HG03135 (cell line): ENCODE measurements around the gene ZDHHC24.
A peak's percentile ranks its signal among the peaks of the same experiment; 100 is the strongest.

ENCODE experiments used
- ATAC-seq: cut with Tn5 transposase; IDR thresholded peaks from one replicate; pipeline ENCODE4 v1.9.1; 2021; ENCODE audit warnings: mild to moderate bottlenecking, moderate library complexity; ENCODE audit not compliant: unreplicated experiment

ZDHHC24 gene

DNA sequence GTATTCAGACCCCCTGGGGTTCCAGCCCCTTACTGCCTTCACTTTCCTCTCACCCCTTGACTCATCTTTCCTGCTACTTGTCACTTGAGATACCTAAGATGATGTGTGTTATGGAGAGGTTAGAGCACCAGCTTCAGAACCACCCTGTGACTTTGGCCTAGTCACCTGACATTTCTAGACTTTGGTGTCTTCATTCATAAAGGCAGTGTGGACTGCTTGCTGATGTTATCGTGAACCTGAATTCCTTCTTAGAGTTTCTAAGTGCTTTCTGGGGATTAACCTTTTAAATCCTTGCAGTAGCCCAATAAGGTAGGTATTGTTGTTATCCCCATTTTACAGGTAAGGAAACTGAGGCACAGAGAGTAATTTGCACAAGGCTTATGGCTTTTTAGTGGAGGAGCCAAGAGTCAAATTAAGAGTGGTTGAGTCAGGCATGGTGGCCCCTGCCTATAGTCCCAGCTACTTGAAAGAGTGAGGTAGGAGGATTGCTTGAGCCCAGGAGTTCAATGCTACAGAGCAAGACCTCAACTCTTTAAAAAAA lies 40.5 kb downstream of the ZDHHC24 start:
- no peak for ATAC-seq

DNA sequence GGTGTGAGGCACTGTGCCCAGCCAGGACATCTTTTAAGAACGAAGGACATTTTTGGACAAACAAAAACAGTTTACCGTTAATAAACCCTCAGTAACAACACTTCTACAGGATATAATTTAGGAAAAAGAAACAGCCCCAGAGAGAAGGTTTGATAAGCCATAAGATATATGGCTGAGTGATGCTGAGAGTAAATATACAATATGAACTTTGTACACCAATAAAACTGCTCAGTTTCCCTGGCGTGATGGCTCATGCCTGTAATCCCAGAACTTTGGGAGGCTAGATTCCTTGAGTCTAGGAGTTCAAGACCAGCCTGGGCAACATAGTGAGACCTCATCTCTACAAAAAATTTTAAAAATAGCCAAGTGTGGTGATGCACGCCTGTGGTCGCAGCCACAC lies 47.3 kb downstream of the ZDHHC24 start:
- no peak for ATAC-seq

DNA sequence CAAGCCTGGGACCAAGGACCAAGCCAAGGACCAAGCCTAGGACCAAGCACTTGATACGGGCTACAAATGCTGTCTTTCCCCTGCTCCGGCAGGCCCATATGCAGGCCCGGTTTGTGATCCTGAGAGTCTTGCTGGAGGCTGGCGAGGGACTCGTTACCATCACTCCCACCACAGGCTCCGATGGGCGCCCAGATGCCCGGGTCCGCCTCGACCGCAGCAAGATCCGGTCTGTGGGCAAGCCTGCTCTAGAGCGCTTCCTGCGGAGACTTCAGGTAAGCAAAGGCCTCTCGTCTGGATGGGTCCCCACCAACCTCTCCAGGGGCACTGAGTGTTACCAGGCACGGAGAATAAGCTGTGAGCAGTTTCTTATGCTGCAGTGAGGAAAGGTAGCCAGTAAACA lies 48.6 kb downstream of the ZDHHC24 start:
- ATAC-seq: no peak

DNA sequence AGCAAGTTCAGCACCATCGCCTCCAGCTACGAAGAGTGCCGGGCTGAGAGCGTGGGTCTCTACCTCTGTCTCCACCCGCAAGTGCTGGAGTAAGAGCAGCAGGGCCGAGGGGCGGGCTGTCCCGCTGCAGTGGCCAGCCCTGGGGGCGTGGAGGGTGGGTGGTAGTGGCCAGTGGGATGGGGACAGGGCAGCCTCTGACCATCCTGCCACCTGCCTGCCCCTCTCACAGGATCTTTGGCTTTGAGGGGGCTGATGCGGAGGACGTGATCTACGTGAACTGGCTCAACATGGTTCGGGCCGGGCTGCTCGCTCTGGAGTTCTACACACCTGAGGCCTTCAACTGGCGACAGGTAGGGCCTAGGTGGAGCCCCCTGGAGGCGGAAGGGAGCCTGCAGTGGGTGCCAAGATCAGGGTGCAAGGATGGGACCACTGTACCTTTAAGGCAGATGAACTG lies 50.4 kb downstream of the ZDHHC24 start:
- no peak for ATAC-seq

DNA sequence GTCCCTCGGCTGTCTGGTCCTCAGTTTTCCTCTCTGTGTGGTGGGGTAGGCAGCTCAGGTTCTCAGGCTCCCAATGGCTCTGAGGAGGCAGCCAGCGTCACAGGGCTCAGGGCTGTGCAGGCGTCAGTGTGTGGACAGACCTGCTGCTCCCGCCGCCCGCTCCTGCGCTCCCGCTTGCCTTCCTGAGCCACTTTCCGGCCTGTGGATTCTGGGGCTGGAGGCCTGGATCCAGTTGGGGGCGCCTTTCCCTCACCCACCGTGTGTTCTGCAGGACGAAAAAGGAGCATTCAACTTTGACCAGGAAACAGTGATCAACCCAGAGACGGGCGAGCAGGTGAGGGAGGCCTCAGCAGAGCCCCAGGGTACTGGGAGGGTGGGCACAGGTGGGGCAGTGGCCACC lies 50.9 kb downstream of the ZDHHC24 start:
- ATAC-seq: no peak

DNA sequence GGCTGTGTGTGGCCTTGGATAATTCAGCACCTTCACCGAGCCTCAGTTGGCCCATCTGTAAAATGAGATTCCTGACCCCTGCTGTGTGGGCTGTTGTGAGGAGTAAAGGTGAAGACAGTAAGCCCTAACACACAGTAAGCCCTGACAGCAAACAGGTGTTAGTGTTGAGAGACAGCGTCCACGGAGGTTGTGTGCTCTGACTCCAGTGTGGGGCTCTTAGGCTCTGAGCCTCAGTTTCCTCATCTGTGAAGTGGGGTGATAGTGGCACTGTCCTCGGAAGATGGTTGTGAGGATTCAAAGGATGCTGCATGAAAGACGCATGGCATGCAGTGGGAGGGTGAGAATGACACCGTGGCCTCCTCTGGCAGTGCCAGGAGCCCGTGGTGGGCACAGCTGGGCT lies 51.4 kb downstream of the ZDHHC24 start:
- ATAC-seq: no peak

DNA sequence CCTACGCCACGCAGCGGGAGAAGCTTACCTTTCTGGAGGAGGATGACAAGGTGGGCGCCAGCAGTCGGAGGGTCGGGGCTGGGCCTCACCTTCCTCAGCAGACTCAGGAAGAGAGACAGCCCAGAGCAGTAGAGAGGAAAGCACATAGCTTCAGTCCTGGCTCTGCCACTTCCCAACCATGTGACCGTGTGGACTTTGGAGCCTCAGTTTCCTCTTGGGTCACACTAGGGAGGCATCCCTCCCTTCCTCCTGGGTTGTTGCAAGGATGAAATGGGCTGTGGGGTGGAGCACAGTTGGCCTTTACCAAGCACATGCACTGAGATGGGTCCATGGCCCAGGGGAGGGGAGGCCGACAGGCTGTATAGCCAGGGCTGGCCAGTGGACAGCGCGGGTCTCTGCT lies 52.7 kb downstream of the ZDHHC24 start:
- ATAC-seq: no peak

DNA sequence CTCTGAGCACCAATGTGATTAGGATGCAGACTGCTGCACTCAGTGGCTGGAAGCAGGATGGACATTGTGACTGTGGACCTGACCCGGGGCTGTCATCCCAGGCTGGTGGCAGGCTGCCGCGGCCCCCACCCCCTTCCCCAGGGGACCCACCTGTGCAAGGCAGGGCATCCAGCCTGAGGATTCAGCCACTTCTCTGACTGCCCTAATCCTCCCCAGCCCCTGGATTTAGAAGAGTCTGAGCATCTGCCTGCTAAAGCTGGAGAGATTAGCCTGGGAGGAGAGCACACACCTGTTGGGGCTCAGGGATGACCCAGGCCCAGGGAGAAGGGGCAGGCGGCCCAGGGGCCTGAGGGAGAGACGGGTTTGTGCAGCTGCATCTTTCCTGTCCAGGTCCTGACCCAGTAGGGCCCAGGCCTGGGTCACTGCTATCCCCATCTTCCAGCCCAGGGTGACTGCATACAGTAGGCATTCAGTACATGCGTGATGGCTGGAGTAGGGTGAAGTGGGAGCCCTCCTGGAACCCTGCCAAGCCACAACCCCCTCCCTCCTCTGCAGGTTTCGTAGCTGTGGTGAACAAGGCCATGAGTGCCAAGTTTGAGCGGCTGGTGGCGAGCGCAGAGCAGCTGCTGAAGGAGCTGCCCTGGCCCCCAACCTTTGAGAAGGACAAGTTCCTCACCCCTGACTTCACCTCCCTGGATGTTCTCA lies 53.5 kb downstream of the ZDHHC24 start:
- ATAC-seq: no peak

DNA sequence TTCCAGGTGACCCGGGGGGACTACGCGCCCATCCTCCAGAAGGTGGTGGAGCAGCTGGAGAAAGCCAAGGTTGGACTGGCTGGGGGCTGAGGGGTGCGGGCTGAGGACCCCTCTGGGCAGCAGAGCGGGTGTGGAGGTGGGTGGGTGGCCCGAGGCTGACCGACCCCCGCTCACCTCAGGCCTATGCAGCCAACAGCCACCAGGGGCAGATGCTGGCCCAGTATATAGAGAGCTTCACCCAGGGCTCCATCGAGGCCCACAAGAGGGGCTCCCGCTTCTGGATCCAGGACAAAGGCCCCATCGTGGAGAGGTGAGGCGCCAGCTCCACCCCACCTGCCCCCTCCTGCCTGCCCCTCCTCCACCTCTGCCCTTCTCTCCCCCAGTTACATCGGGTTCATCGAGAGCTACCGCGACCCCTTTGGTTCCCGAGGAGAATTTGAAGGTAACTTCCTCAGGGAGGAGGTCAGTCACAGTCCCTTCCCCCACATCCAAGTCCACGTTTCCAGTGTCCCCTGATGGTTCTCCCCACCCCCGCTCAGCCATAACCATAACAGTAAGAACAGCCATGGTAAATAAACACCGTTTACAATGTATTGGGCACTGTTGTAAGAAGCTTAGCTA lies 54.4 kb downstream of the ZDHHC24 start:
- no peak for ATAC-seq

DNA sequence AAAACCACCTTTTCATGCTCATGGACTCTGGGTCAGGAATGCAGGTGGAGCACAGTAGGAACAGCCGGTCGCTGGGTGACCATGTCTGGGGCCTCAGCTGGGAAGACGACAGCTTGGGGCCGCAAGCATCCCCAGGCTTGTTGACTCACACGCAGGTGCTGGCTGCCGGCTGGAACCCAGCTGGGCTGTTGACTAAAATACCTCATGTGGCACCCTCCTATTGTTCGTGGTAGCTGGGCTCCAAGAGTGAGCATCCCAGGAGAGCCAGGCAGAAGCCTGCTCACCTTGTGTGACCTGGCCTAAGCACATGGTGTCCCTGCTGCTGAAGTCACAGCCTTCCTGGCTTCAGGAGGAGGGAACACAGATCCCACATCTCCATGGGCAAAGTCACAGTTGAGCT lies 56.2 kb downstream of the ZDHHC24 start:
- no peak for ATAC-seq

DNA sequence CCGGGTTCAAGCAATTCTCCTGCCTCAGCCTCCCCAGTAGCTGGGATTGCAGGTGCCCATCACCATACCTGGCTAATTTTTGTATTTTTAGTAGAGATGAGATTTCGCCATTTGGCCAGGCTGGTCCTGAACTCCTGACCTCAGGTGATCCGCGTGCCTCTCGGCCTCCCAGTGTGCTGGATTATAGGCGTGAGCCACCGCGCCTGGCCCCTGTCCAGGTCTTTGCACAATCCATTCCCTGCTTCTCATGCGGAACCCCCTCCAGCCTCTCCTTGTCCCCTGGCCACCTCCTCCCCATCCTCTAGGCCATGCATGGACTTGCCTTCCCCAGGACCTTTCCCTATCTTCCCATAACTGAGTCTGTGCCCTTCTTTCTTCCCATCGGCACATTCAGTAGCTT lies 56.9 kb downstream of the ZDHHC24 start:
- no peak for ATAC-seq

DNA sequence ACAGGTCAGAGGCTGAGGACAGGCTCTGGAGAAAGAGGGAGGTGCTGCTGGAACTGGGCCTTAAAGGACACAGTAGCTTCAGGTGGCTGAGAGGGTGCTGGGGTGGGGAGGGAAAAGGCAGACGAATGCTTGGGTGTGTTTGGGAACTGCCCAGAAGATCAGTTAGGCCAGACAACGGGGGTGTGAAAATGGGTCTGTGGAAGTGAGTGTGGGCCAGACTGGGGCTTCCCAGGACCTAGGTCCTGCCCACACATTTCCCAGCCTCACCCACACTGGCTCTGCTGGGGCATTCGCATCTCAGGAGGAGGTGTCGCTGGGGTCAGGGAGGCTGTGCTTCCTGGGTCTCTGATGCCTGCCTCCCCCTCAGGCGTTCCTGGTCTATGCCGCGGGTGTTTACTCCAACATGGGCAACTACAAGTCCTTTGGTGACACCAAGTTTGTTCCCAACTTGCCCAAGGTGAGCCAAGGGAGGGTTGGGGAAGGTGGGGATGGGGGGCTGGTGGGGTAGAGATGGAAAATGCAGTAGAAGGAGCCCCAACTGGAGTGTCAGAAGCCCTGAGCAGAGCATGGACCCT lies 61.0 kb downstream of the ZDHHC24 start:
- no peak for ATAC-seq

DNA sequence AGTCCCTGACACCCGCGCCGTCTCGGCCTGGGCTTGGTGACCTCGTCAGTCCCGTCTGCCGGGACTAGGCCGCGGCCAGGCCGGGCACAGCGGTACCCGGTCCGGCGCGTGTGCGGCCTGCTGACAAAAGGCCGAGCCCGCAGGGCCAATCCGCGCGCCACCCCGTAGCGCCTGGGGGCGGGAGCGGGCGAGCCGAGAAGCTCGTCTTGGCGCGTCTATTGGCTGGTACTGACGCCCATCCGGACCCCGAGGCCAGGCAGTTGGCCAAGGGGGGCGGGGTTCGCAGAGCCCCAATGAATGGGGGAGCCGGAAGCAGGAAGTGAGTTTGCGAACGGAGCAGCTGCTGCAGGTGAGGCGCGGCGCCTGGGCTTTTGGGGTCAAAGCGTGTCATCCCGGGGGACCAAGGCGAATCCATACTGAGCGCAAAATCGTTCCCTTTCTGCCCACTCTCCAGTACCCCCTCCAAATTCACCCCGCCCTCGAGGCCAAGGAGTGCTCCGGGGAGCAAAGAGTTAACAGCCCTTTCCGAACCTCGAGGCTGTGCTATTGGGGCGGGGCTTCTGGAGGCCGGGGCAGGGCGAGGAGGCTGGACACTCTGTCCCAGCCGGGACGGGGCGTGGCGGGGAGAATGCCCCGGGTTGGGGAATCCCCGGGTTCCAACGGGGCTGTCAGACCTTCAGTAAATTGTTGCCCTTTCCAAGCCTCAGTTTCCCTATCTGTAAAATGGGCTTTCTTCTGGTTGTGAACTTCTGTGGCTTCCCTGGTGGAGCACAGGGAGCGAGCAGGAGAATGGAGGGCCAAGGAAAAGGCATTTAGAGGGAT lies 65.5 kb downstream of the ZDHHC24 start, which contains the start of gene DPP3:
DPP3 (plus strand) TSS at position 318 of the 822 bp plus-strand sequence. CDS start 1,767 bp downstream, outside the sequence.
- ATAC-seq: peak; percentile 88

DNA sequence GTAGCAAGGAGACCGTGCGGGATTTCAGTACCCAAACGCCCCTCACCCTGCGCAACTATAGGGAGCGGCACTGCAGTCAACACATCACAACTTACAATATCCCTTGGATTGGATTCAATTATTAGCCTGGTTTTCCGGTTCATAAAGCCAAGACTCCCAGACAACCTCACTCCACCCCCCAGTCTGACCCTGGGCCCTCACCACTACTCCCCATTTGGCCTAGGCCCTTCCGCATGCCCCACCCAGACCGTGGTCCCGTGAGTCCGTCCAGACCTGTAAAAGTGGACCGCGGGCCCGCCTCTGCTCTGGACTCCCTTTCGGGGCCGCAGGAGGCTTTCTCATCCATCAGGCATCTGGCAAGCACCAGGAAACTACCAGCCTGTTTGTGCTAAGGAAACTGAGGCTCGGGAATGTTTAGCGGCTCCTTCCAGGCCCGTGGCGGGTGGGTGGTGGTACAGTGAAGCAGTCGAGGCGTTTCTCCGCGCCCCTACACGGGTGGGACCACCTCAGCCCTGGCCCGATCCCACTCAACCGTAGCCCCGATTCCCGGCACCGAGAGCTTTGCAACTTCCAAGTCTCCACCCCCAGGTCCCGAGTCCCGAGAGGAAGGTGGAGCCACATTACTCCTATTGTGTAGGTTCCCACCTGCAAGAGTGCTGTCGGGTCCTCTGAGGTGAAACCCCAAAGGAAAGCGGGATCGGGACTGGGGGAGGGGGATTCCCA lies 66.3 kb downstream of the ZDHHC24 start:
- ATAC-seq: no peak

DNA sequence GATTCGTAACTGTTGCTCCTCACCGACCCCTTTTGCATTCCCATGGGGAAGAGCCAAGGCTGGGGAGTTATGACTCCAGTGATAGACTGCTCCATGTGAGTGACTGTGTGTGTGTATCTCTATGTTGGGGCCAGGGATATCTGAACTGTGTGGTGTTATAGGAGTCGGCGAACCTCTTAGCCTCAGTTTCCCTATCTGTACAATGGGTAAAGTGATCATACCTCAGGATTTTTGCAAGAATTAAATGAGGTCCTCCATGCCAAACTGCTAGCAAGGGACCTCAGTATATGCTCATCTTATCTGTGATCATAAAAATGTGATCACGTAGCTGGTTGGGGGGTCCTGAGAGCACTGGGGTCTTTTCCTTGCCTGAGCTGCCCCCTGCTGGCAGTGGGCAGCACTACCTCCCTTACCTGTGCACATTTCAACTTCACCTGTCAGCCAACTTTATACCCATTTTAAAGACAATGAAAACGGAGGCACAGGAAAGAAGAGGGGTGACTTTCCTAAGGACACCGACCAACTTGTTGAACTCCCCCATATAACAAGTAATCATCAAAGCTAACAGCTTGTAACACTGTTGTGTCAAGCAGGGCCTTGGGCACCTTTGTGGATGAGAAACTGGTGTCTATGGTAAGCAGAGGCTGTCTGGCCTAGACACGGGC lies 67.0 kb downstream of the ZDHHC24 start:
- no peak for ATAC-seq

DNA sequence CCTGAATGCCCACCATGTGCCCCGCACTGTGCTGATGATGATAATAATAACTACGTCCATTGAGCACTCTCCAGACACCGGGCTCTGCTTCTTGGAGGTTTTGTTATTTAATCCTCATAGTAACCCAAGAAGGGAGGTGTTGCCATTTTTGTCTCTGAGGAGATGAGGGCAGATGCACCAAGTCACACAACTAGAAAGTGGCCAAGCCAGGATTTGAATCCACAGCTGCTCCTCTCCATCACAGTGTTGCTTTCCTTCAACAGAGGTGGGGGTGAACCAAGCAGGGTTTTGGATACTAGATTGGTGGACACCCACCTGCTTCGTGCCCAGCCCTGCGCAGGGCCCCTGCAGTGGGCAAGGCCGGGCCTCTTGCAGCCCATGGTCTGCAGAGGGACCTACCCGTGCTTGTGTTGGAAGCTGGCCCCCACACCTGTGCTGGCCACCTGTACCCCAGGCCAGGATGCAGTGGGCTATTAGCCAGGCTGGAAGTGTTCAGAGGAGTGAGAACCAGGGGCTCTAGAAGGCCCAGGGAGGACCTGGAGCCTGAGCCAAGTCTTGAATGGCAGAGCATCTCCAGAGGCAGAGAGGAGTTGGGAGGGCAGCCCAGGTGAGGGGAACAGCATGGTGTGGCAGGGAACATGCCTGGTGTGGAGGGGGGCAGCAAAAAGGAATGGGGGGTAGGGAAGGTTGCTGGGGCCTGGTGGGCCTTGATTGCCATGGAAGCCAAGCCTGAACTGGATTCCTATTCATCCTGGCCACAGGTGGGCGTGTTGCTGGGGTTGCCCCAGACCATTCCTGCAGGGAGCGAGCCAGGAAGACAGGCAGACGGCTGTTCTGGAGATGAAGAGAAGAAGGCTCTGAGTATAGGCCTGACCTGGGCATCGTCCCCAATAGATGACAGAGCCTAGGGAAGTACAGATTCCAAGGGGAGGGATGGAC lies 68.3 kb downstream of the ZDHHC24 start:
- no peak for ATAC-seq

DNA sequence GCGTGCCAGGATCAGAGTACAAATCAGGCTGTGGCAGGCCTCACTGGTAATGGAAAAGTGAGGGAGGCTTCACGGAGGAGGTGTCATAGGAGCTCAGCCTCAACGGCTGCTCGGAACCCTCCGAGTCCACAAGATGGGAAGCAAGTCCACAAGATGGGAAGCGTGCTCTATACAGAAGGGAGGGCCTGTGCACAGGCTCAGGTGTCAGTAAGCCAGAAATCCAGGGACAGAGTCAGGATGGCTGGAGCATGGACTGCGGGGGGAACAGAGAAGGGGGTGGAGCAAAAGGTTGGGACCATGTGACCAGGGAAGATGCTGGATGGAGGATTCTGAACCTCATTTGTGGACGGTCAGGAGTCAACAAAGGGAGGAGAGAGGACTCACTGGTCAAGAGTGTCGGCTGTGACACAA lies 69.0 kb downstream of the ZDHHC24 start:
- ATAC-seq: no peak

DNA sequence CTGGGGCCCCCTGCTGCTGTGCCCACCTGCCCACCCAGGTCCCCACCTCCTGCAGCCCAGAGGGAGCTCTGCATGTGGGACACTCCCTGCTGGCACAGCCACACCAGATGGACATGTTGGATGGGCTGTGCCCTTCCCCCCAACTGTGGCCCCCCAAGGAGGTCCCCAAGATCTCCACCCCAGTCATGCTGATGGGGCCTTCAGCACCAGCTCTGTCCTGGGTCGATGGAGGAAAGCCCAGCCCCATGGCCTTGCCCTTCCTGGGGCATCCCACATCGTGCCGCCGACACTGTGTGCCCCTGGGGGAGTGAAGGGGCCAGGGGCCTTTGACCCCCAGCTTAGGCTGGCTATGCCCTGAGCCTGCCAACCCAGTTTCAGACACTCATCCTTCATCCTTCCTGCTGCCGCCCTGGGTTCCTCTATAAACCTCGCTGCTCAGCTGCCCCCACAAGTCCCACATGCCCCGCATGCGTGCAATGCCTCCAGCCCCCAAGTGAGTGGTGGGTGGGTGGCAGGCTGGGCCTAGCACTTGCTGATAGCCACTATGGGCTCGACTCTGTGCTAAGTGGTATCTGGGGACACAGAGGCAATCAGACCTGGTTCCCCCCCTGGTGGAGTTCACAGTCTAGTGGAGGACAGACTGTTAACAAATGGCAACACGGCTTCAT lies 69.5 kb downstream of the ZDHHC24 start:
- no peak for ATAC-seq
